NT2/D1 (cell line): ENCODE measurements around the gene TRAM2.

Experiments used
- DNase-seq: peaks from one replicate; pipeline ENCODE4 v3.0.0-alpha.2; 2011; ENCODE audit warnings: low read depth, low spot score
- H3K27me3 ChIP-seq: 2 replicates; pipeline ENCODE4 v1.6.0; 2011; ENCODE audit warnings: mild to moderate bottlenecking; ENCODE audit not compliant: insufficient read length, insufficient read depth
- H3K36me3 ChIP-seq: 2 replicates; pipeline ENCODE4 v1.6.1; 2011; ENCODE audit warnings: mild to moderate bottlenecking, low read length, mixed read lengths; ENCODE audit not compliant: insufficient read depth, insufficient read length
- H3K4me1 ChIP-seq: 2 replicates; pipeline ENCODE4 v1.5.1; 2011; ENCODE audit not compliant: insufficient read depth, insufficient read length
- H3K4me3 ChIP-seq: 2 replicates; pipeline ENCODE4 v1.5.1; 2011; ENCODE audit warnings: low read depth; ENCODE audit not compliant: insufficient read length
- H3K9ac ChIP-seq: 2 replicates; pipeline ENCODE4 v1.6.0; 2011; ENCODE audit warnings: low read depth; ENCODE audit not compliant: insufficient read length
- H3K9me3 ChIP-seq: 2 replicates; pipeline ENCODE4 v1.5.1; 2011; ENCODE audit warnings: mild to moderate bottlenecking, low read length; ENCODE audit not compliant: insufficient read depth
- SUZ12 ChIP-seq: IDR thresholded peaks from 2 replicates; pipeline ENCODE4 v1.6.1; 2011; ENCODE audit not compliant: insufficient read length, insufficient read depth; ENCODE audit errors: extremely low read depth
- YY1 ChIP-seq: IDR thresholded peaks from 2 replicates; pipeline ENCODE4 v1.6.1; 2011; ENCODE audit not compliant: insufficient read length, insufficient read depth
- ZNF274 ChIP-seq: IDR thresholded peaks from 2 replicates; pipeline ENCODE4 v1.6.1; 2011; ENCODE audit warnings: mild to moderate bottlenecking, low read depth, low read length

The TRAM2 gene, protein sequence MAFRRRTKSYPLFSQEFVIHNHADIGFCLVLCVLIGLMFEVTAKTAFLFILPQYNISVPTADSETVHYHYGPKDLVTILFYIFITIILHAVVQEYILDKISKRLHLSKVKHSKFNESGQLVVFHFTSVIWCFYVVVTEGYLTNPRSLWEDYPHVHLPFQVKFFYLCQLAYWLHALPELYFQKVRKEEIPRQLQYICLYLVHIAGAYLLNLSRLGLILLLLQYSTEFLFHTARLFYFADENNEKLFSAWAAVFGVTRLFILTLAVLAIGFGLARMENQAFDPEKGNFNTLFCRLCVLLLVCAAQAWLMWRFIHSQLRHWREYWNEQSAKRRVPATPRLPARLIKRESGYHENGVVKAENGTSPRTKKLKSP

GRCh38 chr6:52577022-52577777 is at the start of gene TRAM2:
Gene TRAM2 (minus strand): TSS chr6:52577060. CDS start chr6:52576915, 145 bp downstream.
- no peaks in the 10 kb centered on the region for H3K27me3 ChIP-seq
- peak within 1 kb of the TSS; percentile 87 for H3K4me3 ChIP-seq
- H3K4me1 ChIP-seq, result peaks cover 6% of the 10 kb centered on the region
- H3K9me3 ChIP-seq, result no peaks in the 10 kb centered on the region
- DNase-seq, result no peak
- H3K36me3 ChIP-seq, result peaks cover 5% of the 10 kb centered on the region
- H3K9ac ChIP-seq, result peak within 1 kb of the TSS; percentile 89
- TF ChIP-seq ZNF274 (no peak), SUZ12 (no peak), YY1 (no peak)

DNA sequence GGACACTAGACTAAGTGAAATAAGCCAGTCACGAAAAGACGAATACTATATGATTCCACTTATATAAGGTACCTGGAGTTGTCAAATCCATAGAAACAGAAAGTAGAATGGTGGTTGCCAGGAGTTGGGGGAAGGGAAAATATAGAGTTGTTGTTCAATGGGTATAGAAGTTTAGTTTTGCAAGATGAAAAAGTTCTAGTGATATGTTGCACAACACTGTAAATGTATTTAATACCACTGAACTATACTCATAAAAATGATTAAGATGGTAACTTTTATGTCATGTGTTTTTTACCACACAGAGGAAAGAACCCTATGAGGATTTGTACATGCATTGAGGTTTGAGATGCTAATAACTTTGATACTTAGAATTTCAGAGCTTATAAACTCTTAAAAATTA is 46.0 kb upstream of the TRAM2 start:
- DNase-seq, result no peak
- H3K9ac ChIP-seq, result no peak overlapping the region
- H3K36me3 ChIP-seq, result no peaks in the 10 kb centered on the region
- H3K9me3 ChIP-seq, result no peaks in the 10 kb centered on the region
- no peak overlapping the region for H3K4me3 ChIP-seq
- no peaks in the 10 kb centered on the region for H3K4me1 ChIP-seq
- H3K27me3 ChIP-seq, result no peaks in the 10 kb centered on the region
- TF ChIP-seq SUZ12 (no peak), ZNF274 (no peak), YY1 (no peak)

GRCh38 chr6:52621631-52622030 is 44.8 kb upstream of the TRAM2 start:
- TF ChIP-seq YY1, result no peak
- no peak for TF ChIP-seq SUZ12
- TF ChIP-seq ZNF274, result no peak

GRCh38 chr6:52620906-52621190 is 44.0 kb upstream of the TRAM2 start:
- H3K4me1 ChIP-seq, result no peaks in the 10 kb centered on the region
- no peaks in the 10 kb centered on the region for H3K27me3 ChIP-seq
- DNase-seq, result no peak
- H3K4me3 ChIP-seq, result no peak overlapping the region
- H3K9me3 ChIP-seq, result no peaks in the 10 kb centered on the region
- H3K9ac ChIP-seq, result no peak overlapping the region
- no peaks in the 10 kb centered on the region for H3K36me3 ChIP-seq
- TF ChIP-seq SUZ12, result no peak
- no peak for TF ChIP-seq YY1
- TF ChIP-seq ZNF274, result no peak

More at GRCh38 chr6:52621631-52622030, 44.8 kb upstream of the TRAM2 start:
- Histone ChIP-seq H3K4me3 (no peak overlapping the region), H3K9me3 (no peaks in the 10 kb centered on the region), H3K36me3 (no peaks in the 10 kb centered on the region), H3K27me3 (no peaks in the 10 kb centered on the region), H3K4me1 (no peaks in the 10 kb centered on the region), H3K9ac (no peak overlapping the region)
- no peak for DNase-seq

GRCh38 chr6:52620055-52620905 is 43.4 kb upstream of the TRAM2 start:
- Histone ChIP-seq H3K9me3 (no peaks in the 10 kb centered on the region), H3K4me3 (no peak overlapping the region), H3K36me3 (no peaks in the 10 kb centered on the region), H3K27me3 (no peaks in the 10 kb centered on the region), H3K9ac (no peak overlapping the region), H3K4me1 (no peaks in the 10 kb centered on the region)
- TF ChIP-seq YY1 (no peak), SUZ12 (no peak), ZNF274 (no peak)
- DNase-seq, result no peak

GRCh38 chr6:52617087-52617486 is 40.2 kb upstream of the TRAM2 start:
- peaks cover 3% of the 10 kb centered on the region for H3K4me1 ChIP-seq
- no peak for DNase-seq
- no peaks in the 10 kb centered on the region for H3K36me3 ChIP-seq

More at GRCh38 chr6:52617087-52617486, 40.2 kb upstream of the TRAM2 start:
- H3K27me3 ChIP-seq, result no peaks in the 10 kb centered on the region
- no peaks in the 10 kb centered on the region for H3K9me3 ChIP-seq
- H3K9ac ChIP-seq, result no peak overlapping the region
- no peak for TF ChIP-seq ZNF274
- no peak for TF ChIP-seq SUZ12
- TF ChIP-seq YY1, result no peak
- H3K4me3 ChIP-seq, result no peak overlapping the region
